Measurements from ENCODE around the gene AXDND1. TPM values are rescaled to one million over a fixed set of nuclear protein-coding genes. Genes with fewer than 3 reads are reported as not detected.

AXDND1 gene
- total and polyA plus RNA-seq, 2 of the 8 experiments (the other 6 are each of a cell fraction or from before 2014, with no cell fraction given): 0.61 TPM; not detected in 1

DNA sequence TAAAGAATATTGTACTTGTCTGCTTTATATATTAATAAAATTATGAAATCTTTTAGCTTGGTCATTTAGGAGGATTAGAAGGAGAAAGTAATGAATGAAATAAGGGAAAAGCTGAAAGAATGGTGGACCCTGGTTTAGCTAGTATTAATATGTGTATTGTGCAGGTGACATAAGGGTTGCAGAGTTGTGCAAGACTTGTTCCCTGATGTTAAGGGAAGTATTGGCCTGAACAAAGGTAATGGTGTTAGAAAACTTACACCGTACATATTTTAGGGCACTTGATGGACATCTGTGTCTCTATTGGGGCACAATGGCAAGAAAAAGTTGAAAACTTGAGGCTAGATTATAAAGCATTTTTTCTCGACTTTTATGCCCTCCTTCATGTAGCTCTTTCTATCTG, 39.9 kb upstream of the AXDND1 start:
- no peak overlapping the region for H3K27ac ChIP-seq (ENCODE audit: low read depth, low read length)
- no peaks in the 10 kb centered on the region for H4K20me1 ChIP-seq (replicated peaks in 1 of 2; ENCODE audit: control insufficient read depth in 1 of 2, insufficient read depth in 2 of 2, low read length in 2 of 2)
- H4K91ac ChIP-seq (replicated peaks; ENCODE audit: insufficient read length, low read length): no peak overlapping the region
- 69% methylated on average over 2 of the region's 2 CpGs; no CpG with 5 or more reads in 1 of the 2 experiments for WGBS, 2 experiments (ENCODE audit: extremely low coverage in 1 of 2, insufficient coverage in 1 of 2, insufficient read length in 1 of 2, insufficient replicate concordance in 2 of 2, low coverage in 1 of 2, low lambda C conversion rate in 2 of 2, missing lambda C conversion rate in 1 of 2)
- no peaks in the 10 kb centered on the region for H3K36me3 ChIP-seq (ENCODE audit: control insufficient read depth in 2 of 4, insufficient read depth in 4 of 4, low read length in 3 of 4)
- H3K4me3 ChIP-seq (ENCODE audit: extremely low read depth in 1 of 4, insufficient read depth in 2 of 4, low read depth in 3 of 4, low read length in 4 of 4): no peak overlapping the region
- ChIA-PET CTCF (ENCODE audit: partially characterized antibody) (no interaction called here), POLR2A (ENCODE audit: partially characterized antibody) (no interaction called here)
- no peak overlapping the region for H4K8ac ChIP-seq (ENCODE audit: extremely low read depth, insufficient read depth, low read length)
- no peak overlapping the region for H2AK5ac ChIP-seq (ENCODE audit: low read depth, low read length)
- no peak overlapping the region for H4K5ac ChIP-seq (ENCODE audit: insufficient read length, low read depth, low read length)
- H3K56ac ChIP-seq (replicated peaks; ENCODE audit: insufficient read length, low read depth, low read length): no peak overlapping the region
- no peak overlapping the region for H2BK5ac ChIP-seq (ENCODE audit: low read depth, low read length)
- no peaks in the 10 kb centered on the region for H3K79me2 ChIP-seq (ENCODE audit: control insufficient read depth in 1 of 2, insufficient read depth in 2 of 2, low read length in 2 of 2)
- no peak for DNase-seq (ENCODE audit: low read depth in 1 of 2, low spot score in 2 of 2)
- no peak overlapping the region for H2BK15ac ChIP-seq (ENCODE audit: low read length)
- H3K9me3 ChIP-seq (ENCODE audit: insufficient read depth in 2 of 2, low read depth in 1 of 2, low read length in 1 of 2): no peaks in the 10 kb centered on the region
- H3K14ac ChIP-seq (ENCODE audit: insufficient read length): no peak overlapping the region
- H3K4ac ChIP-seq (replicated peaks; ENCODE audit: insufficient read length, low read depth, low read length): no peak overlapping the region
- no peaks in the 10 kb centered on the region for H3K4me1 ChIP-seq (replicated peaks in 1 of 4; ENCODE audit: control insufficient read depth in 3 of 4, insufficient read depth in 4 of 4, low read length in 3 of 4)
- H2BK120ac ChIP-seq (replicated peaks; ENCODE audit: low read depth, low read length): no peak overlapping the region
- H3K27me3 ChIP-seq (replicated peaks in 1 of 4; ENCODE audit: control insufficient read depth in 3 of 4, extremely low read depth in 1 of 4, insufficient read depth in 3 of 4, low read length in 3 of 4): no peaks in the 10 kb centered on the region
- FAIRE-seq: no peak
- H3K4me2 ChIP-seq (ENCODE audit: insufficient read depth in 1 of 2, low read depth in 2 of 2, low read length in 2 of 2): no peak overlapping the region
- no peak overlapping the region for H2BK12ac ChIP-seq (ENCODE audit: low read depth, low read length)
- H3K79me1 ChIP-seq (ENCODE audit: low read depth, low read length): no peaks in the 10 kb centered on the region
- no peaks in the 10 kb centered on the region for H3K23me2 ChIP-seq (ENCODE audit: low read depth, low read length)
- no peak overlapping the region for H3K9ac ChIP-seq (replicated peaks in 1 of 4; ENCODE audit: extremely low read depth in 1 of 4, low read depth in 3 of 4, low read length in 3 of 4)
- H2BK20ac ChIP-seq (ENCODE audit: low read length): no peak overlapping the region
- H3K18ac ChIP-seq (ENCODE audit: extremely low read depth, low read length): no peak overlapping the region
- H2AFZ ChIP-seq (ENCODE audit: low read length): no peak overlapping the region
- no peak overlapping the region for H3K23ac ChIP-seq (ENCODE audit: insufficient read length)
- TF ChIP-seq FOSL1 (IDR thresholded peaks at IDR 0.05; ENCODE audit: insufficient read depth, low read depth, low read length) (no peak), SIX5 (IDR thresholded peaks at IDR 0.05; ENCODE audit: low read depth, low read length) (no peak), CHD1 (IDR thresholded peaks at IDR 0.05; ENCODE audit: low read depth, low read length) (no peak)
- TF ChIP-seq, protein P1, sequence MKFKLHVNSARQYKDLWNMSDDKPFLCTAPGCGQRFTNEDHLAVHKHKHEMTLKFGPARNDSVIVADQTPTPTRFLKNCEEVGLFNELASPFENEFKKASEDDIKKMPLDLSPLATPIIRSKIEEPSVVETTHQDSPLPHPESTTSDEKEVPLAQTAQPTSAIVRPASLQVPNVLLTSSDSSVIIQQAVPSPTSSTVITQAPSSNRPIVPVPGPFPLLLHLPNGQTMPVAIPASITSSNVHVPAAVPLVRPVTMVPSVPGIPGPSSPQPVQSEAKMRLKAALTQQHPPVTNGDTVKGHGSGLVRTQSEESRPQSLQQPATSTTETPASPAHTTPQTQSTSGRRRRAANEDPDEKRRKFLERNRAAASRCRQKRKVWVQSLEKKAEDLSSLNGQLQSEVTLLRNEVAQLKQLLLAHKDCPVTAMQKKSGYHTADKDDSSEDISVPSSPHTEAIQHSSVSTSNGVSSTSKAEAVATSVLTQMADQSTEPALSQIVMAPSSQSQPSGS (IDR thresholded peaks at IDR 0.05; ENCODE audit: low read length): no peak
- TF ChIP-seq, protein P2, sequence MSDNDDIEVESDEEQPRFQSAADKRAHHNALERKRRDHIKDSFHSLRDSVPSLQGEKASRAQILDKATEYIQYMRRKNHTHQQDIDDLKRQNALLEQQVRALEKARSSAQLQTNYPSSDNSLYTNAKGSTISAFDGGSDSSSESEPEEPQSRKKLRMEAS (IDR thresholded peaks at IDR 0.05): no peak
